Lower leg skin (tissue), 4 donors: ENCODE data around the gene LGMN. TPM values are rescaled to one million over a fixed set of nuclear protein-coding genes. Genes with fewer than 3 reads are reported as not detected.

ENCODE experiments used
- DNase-seq, 2 donors: peaks; one replicate each; pipeline ENCODE4 v3.0.0-alpha.2; 2019; ENCODE audit warnings: low spot score in 2 of 2
- H3K4me3 ChIP-seq: fragments of 200-600 bp; sonication (generic); 2 replicates; pipeline ENCODE4 v1.5.1; 2017; ENCODE audit warnings: mild to moderate bottlenecking, low read depth; ENCODE audit not compliant: poor library complexity, severe bottlenecking
- POLR2A ChIP-seq, 2 donors: fragments of 450-650 bp; IDR thresholded peaks; one replicate each; pipeline ENCODE4 v1.6.1; 2016 to 2017; ENCODE audit warnings: antibody characterized with exemption in 2 of 2, mild to moderate bottlenecking in 1 of 2, moderate library complexity in 1 of 2
- WGBS, 2 donors: methylation state at CpG; one replicate each; pipeline ENCODE4 v1.1.5; 2018; 5-methylcytosine and 5-hydroxymethylcytosine counted together
- intact Hi-C: fragments of 100-400 bp; cut with DNase I; formaldehyde crosslinking; loops from one replicate; pipeline ENCODE4 v1.15.0; 2023; ENCODE audit warnings: low total_unique reads
- total RNA-seq, 4 donors: library from RNA; depleted of rRNA; stranded (reverse); fragments of >200 nt; gene quantifications; one replicate each; pipeline ENCODE4 v1.1.0, GENCODE V29; 2016
- TF ChIP-seq, protein P1 (sequence below), 3 donors: fragments of 450-650 bp; IDR thresholded peaks; one replicate each; pipeline ENCODE4 v1.5.1; 2016; ENCODE audit warnings: antibody characterized with exemption in 3 of 3, mild to moderate bottlenecking in 3 of 3, moderate library complexity in 2 of 3

The LGMN gene
- total RNA-seq, 4 donors from 2014 or later = 36.5 to 48.0 (median 41.3) TPM

DNA sequence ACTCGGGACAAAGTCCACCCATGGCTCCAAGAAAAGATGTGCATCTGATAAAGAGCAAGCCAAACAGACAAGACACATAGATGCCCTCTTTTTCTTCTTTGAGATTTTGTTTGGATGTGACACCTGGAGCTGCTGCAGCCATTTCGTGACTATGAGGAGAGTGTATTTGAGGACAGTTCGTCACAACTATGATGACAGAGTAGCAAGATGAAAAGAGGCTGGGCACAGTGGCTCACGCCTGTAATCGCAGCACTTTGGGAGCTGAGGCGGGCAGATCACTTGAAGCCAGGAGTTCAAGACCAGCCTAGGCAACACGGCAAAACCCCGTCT is 21.5 kb downstream of the LGMN start:
- no peak overlapping the region for H3K4me3 ChIP-seq
- intact Hi-C loops = no loop called here
- WGBS, 2 donors = 90 to 93% methylated on average over 8 of the region's 8 CpGs
- DNase-seq = no peak
- no peak for TF ChIP-seq POLR2A (IDR thresholded peaks at IDR 0.05)
- TF ChIP-seq, protein P1, sequence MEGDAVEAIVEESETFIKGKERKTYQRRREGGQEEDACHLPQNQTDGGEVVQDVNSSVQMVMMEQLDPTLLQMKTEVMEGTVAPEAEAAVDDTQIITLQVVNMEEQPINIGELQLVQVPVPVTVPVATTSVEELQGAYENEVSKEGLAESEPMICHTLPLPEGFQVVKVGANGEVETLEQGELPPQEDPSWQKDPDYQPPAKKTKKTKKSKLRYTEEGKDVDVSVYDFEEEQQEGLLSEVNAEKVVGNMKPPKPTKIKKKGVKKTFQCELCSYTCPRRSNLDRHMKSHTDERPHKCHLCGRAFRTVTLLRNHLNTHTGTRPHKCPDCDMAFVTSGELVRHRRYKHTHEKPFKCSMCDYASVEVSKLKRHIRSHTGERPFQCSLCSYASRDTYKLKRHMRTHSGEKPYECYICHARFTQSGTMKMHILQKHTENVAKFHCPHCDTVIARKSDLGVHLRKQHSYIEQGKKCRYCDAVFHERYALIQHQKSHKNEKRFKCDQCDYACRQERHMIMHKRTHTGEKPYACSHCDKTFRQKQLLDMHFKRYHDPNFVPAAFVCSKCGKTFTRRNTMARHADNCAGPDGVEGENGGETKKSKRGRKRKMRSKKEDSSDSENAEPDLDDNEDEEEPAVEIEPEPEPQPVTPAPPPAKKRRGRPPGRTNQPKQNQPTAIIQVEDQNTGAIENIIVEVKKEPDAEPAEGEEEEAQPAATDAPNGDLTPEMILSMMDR (IDR thresholded peaks at IDR 0.05) = no peak

DNA sequence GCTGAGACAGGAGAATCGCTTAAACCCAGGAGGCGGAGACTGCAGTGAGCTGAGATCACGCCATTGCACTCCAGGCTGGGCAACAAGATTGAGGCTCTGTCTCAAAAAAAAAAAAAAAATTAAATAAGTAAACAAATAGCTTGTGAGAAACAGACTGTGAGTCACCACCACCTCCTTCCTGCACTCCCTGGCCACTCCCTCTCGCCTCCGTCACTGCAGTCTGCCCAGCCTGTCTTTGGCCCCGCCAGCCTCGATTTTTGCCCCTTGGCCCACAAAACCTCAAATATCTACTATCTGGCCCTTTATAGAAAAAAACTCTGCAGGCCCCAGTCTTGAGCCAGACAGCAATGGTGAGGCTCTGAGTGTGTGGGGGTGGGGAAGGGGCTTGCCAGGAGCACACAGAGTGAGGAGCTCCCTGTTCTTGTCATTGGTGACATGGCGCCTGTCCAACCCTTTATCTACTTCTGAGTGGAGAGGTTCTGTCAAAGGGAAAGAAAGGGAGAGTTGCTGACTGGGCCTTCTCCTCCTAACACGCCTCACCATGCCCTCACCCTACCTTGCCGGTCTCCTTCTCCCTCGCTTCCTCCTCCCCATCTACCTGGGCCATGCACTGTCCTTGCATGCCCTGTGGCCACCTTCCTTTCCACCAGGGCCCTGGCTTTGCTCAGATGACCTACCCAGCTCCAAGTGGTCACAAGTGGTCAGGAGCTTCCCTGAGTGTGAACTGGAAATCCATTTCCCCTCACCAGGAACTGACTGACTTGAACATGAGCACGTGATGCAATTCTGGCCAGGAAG is 22.1 kb downstream of the LGMN start:
- DNase-seq = peak; percentile 71 to 94
- no peak overlapping the region for H3K4me3 ChIP-seq
- TF ChIP-seq, protein P1 (IDR thresholded peaks at IDR 0.05) = no peak
- TF ChIP-seq POLR2A (IDR thresholded peaks at IDR 0.05) = no peak
- WGBS, 2 donors = 64 to 66% methylated on average over 12 of the region's 12 CpGs
- intact Hi-C loops = no loop called here

DNA sequence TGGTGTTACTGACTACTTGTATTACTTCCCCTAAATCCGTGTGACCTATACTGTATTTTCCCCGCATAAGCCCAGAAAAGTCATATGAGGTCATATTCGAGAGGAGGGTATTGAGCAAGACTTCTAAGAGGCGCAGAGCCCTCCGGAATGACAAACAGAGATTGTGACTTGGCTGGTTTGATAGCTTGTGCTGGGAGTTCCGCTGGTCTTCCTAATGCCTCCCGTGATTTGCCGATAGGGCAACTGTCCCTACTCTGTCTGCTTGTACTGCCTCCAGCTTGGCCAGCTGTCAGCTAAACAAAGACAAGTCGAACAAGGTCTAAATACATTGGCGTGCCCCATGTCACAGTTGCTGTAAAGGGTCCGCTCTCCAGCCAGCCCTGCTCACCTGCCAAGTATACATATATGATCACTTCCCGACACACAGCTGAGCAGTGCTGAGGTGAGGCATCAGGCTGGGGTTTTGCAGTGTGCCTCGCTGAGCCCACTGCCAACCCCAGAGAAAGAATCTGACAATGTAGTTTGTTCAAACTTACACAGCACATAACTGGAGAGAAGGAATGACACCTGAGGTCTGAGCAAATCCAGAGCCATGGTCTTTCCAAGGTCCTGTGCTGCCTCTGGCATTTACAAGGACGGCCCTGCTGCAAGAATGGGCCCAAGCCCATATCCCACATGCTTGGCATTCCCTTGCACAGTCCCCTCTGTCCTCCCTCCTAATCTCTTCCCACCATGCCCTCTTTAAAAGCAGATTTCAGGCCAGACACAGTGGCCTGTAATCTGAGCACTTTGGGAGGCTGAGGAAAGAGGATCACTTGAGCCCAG is 23.7 kb downstream of the LGMN start:
- intact Hi-C loops = no loop called here
- 91 to 92% methylated on average over 14 of the region's 14 CpGs for WGBS, 2 donors
- peak in 1 of 2 donors; percentile 39 for DNase-seq
- H3K4me3 ChIP-seq = no peak overlapping the region
- no peak for TF ChIP-seq POLR2A (IDR thresholded peaks at IDR 0.05)
- TF ChIP-seq, protein P1 (IDR thresholded peaks at IDR 0.05) = no peak

DNA sequence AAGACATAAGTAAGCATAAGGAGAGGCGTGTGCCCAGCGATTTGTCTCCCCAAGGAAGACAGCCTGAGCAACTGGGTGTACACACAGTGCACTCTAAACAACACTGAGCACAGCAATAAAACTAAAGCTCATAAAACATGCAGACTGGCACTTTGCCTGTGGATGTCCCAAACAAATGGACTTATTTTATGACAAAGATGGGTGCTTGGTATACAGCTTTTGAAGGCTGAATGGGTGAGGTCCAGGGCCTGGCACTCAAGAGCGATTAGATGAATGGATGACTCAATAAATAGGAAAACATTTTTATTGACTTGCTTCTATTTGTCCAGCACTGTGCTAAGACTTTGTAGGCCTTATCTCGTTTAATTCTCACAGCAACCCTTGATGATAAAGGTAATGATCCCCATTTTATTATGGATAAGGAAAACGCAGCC is 28.5 kb downstream of the LGMN start:
- WGBS, 2 donors = 50 to 66% methylated on average over 5 of the region's 5 CpGs
- intact Hi-C loops = loop anchor here (10.0 kb wide), 1 partner anchor 65 kb away; no protein-coding TSS in a partner anchor
- peak in 1 of 2 donors; percentile 47 for DNase-seq
- no peak overlapping the region for H3K4me3 ChIP-seq
- TF ChIP-seq POLR2A (IDR thresholded peaks at IDR 0.05) = no peak
- TF ChIP-seq, protein P1 (IDR thresholded peaks at IDR 0.05) = no peak

DNA sequence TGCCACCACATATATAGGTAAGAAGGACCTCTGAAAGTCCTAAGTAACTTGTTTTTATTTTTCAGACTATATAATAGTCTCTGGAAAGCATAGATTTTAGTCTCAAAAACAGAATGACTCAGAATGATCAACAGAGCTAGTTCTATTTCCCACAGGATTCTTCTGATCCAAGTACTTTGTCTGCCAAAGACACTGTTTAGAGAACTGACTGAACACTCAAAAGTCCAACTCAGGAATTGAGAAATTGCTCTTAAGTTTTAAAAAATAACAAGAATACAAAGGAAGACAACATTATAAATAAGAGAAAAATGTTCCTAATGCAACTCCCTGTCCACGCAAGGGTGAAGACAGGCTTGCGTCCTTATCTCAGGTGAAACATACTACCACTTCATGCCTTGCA is 29.0 kb downstream of the LGMN start:
- H3K4me3 ChIP-seq = no peak overlapping the region
- TF ChIP-seq POLR2A (IDR thresholded peaks at IDR 0.05) = no peak
- TF ChIP-seq, protein P1 (IDR thresholded peaks at IDR 0.05) = no peak
- WGBS, 2 donors = 61 to 87% methylated on average over 2 of the region's 2 CpGs
- DNase-seq = no peak
- intact Hi-C loops = loop anchor here (10.0 kb wide), 1 partner anchor 65 kb away; no protein-coding TSS in a partner anchor
